Measurements from ENCODE around the gene LZTS2.

GRCh38 chr10:101014230-101014884 is 14.7 kb downstream of the LZTS2 start:
- no peak for TF ChIP-seq POLR2A (IDR thresholded peaks at IDR 0.05)
- peak; percentile 78 to 97 (median 94) for TF ChIP-seq CTCF (IDR thresholded peaks at IDR 0.05)
- TF ChIP-seq POLR2AphosphoS5 (IDR thresholded peaks at IDR 0.05) = no peak
